Measurements from ENCODE around the gene ACADS.

Gene ACADS

DNA sequence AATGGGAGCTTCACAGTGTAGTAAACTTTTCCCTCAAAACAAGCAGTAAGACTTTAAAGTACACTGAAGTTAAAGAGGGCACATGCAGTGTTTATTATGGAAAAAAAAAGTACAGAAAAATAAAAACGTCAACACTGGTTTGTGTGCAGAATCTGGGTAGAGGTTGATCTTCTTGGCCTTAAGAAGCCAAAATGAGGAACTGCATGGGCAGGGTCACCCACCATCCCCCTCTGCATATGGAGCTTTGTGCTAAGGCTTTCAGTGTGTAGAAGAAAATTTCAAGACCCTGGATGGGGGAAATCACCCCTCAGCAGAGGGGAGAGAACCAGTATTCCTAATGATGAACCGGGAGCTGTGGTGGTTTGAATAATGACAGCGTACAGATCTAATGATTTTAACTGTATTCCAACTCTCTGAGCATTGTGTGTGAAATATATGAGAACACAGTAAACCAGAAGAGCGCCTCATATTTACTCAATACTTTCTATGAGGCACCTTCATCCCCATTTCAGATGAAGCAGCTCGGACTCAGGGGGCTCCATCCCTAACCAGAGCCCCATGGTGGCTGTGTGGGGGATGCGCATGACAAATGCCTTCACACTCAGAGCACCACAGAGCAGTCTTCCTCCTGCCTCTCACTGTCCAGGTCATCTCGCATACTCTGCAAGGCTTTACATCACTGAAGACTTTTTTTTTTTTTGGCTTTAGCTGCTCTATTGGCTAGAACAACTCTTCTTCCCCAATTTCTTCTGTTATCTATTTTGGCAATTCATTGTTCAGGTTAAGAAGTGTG, 33.4 kb downstream of the ACADS start:
- DNase-seq, result no peak

GRCh38 chr12:120759591-120760348, 34.1 kb downstream of the ACADS start:
- DNase-seq, result no peak

DNA sequence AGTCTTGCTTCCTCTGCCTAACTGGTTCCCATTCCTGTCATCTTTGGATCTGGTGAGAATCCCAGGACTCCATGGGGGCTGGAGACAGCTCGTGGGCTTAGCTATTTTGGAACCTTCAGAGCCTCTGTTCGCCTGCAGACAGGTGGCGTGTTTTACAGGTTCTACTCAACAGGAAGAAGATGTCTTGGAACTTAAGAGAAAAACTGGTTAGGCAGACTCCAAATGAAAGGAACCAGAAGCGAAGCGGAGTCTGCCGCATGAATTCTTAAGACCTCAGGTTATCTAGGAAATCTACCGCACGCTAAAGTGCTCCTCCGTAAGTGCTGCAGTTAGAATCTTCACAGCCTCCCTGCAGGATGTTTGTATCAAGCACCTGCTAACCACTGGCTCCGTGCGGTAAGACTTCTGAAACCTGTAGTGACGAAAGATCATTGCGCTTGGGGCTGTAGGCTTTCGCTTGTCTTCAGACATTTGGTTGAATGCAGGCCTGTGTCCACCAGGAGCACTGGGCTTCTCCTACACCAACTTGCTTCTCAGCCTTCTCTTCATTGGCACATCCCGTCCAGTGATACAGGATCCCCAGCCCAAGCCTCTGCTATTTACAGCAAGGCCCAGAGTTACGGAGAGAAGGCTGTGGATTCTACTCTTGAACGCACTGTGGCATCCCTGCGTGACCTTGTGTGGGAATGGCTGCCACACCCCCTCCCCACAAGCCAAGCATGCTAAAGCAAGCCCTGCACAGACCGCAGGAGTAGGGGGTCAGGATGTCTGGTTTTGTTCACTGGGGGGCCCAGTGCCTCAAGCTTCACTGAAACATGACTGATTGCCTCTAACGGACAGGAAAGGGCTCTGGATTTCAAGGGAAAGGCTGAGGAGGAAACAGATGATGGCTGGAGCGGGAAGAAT, 35.0 kb downstream of the ACADS start:
- DNase-seq, result no peak

DNA sequence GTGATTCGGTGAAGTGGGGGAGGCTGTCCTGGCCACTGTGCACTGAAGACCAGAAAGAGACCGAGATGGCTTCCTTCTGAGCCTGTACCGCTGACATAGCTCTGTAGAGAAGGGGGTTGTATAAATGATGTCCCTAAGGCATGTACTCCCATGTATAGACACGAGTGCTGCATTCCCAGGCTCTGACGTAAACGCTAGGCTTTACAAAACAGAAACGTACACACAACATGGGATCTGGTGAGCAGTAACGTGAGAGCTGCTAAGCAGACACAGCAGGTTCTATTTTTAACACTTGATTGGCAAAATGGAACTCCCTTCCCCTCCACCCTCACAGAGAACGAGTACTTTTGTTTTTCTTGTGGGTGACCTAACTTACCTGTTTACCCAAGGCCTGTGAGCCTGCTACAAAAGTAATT, 35.9 kb downstream of the ACADS start:
- DNase-seq, result no peak

GRCh38 chr12:120762086-120762485, 36.5 kb downstream of the ACADS start:
- DNase-seq, result no peak

DNA sequence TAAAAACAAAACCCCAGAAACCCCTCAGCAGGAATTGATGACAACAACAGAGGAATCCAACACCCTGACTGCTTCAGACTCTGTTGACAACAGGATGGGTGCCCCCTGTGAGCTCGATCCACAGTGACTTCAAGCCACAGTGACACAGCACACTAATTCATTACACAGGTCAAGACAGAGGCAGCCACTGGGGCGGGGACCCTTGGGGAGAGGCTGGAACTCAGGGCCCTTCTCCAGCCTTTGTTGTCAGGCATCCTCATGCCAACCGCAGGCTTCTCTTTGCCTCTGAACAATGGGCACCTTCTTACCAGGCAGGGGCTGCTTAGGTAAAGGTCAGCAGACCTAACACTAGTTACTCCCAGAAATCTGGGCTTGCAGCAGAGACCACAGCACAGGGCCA, 37.6 kb downstream of the ACADS start:
- no peak for DNase-seq

- DNase-seq, result no peak
These were observed 39.2 kb downstream of the ACADS start for GRCh38 chr12:120764816-120765215.

GRCh38 chr12:120766566-120766965, 40.9 kb downstream of the ACADS start:
- DNase-seq, result no peak

DNA sequence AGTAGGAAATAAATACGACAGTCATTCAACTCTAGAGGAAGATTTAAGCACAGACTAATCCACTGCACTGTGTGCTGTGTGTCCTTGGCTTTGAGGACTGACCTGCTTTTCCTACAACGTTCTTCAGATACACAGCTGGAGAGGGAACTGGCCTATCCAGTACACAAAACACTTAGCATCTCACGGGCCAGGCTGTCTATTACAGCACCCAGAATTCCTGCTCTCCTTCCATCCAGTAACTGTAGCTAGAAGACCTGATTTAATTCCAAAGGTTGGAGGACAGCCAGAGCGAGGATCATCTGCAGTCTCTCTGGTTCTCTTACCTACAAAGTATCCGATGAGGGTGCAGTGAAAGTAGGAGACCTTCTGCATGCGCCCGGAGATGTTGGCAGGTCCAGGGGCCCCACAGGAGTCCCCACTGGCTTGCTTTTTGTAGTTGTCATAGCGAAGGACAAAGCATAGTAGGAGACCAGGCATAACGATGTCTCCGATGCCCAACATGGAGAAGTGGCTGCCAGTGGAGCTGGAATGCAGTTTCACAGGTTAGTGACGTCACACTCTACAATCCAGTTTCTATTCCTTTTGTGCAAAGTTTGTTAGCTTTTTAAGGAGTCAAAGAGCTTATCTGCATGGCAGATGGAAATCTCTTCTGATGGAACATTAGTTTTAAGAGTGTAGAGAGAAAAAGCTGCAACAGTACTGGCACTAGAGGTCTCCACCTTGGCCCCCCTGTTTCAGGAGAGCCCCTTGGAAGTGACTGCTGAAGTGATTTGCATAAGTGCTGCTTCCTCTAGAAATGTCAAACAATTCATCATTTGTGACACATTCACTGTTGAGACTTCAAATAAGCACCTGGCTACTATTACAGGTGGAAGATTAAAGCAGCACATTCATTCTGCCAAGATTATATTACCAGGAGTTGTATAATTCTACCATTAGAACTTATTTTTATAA, 41.7 kb downstream of the ACADS start:
- DNase-seq, result no peak

- no peak for DNase-seq
These were observed 45.5 kb downstream of the ACADS start for GRCh38 chr12:120771097-120771496.

- peak; percentile 53 to 56 for DNase-seq
These were observed 48.7 kb downstream of the ACADS start for GRCh38 chr12:120774169-120774916.

GRCh38 chr12:120775862-120776552, 50.4 kb downstream of the ACADS start:
- DNase-seq, result peak in 1 of 2 experiments; percentile 10

DNA sequence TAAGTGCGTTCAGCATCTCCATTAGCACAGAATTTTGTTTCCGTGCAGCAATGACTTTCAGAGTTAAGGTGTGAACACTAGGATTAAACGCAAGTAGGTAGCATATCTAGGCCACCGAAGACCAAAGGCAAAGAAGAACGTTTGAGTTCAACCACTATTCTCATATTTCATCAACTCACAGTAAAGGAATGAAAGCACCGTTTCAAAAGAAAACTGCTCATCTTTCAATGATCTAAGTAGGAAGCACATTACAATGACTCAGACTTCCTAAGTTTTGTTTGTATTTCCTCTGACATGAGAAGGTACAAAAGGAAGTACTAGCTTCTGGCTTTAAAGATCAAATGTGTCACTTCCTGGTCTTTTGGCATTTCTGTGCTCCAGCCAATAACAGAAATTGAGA, 57.6 kb downstream of the ACADS start:
- DNase-seq, result peak; percentile 52 to 59

DNA sequence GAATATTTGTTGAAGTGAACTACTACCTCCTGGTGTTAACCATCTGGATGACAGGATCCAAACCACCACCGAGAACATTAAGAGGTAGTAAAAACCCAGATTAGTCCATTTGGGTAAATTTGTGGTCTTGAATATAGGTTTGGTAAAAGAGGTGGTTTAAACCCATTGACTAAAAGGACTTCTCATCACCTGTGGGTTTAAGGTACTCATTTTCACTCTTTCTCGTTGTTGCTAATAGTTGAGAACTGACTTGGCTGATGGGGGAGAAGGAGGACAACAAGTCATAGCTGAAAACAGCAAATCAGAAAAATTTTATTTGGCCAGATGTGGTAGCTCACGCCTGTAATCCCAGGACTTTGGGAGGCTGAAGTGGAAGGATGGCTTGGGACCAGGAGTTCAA, 59.2 kb downstream of the ACADS start:
- no peak for DNase-seq

GRCh38 chr12:120787889-120788288, 62.3 kb downstream of the ACADS start:
- no peak for DNase-seq
